Tibial artery (tissue), 4 donors: ENCODE data around the gene TMEM238L.
"Not testable (repeated sequence)": the region's sequence is repeated elsewhere in the genome, so short reads cannot be mapped to it uniquely, and the experiment has no call there.

Experiments used
- DNase-seq, 2 donors: peaks; one replicate each; pipeline ENCODE4 v3.0.0-alpha.2; 2019
- H3K27ac ChIP-seq, 2 donors: fragments of 200-600 bp; sonication (generic) in 1 of 2; 1 replicate in 1 of 2; 2 replicates in 1 of 2; pipeline ENCODE4 v1.5.1; 2018 to 2019; ENCODE audit warnings: mild to moderate bottlenecking in 1 of 2
- H3K27me3 ChIP-seq, 2 donors: fragments of 200-600 bp; sonication (generic) in 1 of 2; one replicate each; pipeline versions ENCODE4 v1.5.1 to v1.6.0; 2016 to 2019
- H3K36me3 ChIP-seq, 3 donors: fragments of 200-600 bp; sonication (generic) in 2 of 3; one replicate each; pipeline ENCODE4 v1.5.1; 2016 to 2019; ENCODE audit warnings: mild to moderate bottlenecking in 2 of 3
- H3K4me1 ChIP-seq, 4 donors: fragments of 200-600 bp; sonication (generic) in 2 of 4; 1 replicate in 3 of 4; 2 replicates in 1 of 4; pipeline ENCODE4 v1.5.1; 2016 to 2019
- H3K4me3 ChIP-seq, 2 donors: fragments of 200-600 bp; sonication (generic) in 1 of 2; 1 replicate in 1 of 2; 2 replicates in 1 of 2; pipeline ENCODE4 v1.5.1; 2018 to 2019; ENCODE audit warnings: mild to moderate bottlenecking in 2 of 2
- H3K9me3 ChIP-seq, 3 donors: fragments of 200-600 bp; sonication (generic) in 1 of 3; one replicate each; pipeline ENCODE4 v1.5.1; 2016 to 2019
- intact Hi-C: fragments of 100-400 bp; cut with DNase I; formaldehyde crosslinking; loops from one replicate; pipeline ENCODE4 v1.15.0; 2023; ENCODE audit warnings: low total_unique reads
- TF ChIP-seq, protein P1 (sequence below), 2 experiments: fragments of 200-600 bp in 1 of 2; fragments of 450-650 bp in 1 of 2; IDR thresholded peaks; one replicate each; pipeline ENCODE4 v1.5.1; 2017 to 2019; ENCODE audit warnings: antibody characterized with exemption in 2 of 2, mild to moderate bottlenecking in 1 of 2, moderate library complexity in 1 of 2

TMEM238L gene, protein sequence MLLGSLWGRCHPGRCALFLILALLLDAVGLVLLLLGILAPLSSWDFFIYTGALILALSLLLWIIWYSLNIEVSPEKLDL

DNA sequence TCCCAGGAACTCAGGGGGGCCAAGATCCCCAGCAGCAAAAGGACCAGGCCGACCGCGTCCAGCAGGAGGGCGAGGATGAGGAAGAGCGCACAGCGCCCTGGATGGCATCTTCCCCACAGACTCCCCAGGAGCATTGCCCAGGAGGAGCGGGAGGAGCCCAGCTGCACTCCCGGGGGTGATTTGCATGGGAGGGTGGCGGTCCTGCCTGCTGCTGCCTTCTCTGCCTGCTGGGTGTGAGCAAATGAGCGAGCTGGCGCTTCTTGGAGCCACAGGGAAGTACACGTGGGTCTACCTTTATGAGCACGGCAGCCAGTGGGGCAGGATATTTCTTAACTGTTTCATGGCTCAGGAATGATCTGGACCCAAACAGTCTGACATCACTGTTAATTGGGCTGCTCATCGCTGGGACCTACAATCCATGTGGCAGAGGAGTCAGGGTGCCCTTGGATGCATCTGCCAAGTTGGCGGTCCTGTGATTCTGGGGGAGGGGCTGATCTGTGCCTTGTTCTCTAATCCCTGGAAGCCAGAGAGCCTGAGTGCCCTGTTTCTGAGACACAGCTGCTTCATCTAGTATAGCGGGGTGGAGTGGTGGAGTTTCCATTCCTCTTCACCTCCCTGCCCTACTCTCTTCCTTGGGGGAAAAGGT lies at the start of gene TMEM238L:
Gene TMEM238L (minus strand): TSS at position 270 of the 646 bp plus-strand sequence. CDS start 136 bp downstream, at position 134.
- DNase-seq = no peak
- Histone ChIP-seq H3K9me3 (no peaks in the 10 kb centered on the region), H3K4me3 (no peak within 1 kb of the TSS), H3K36me3 (no peaks in the 10 kb centered on the region), H3K27me3 (no peaks in the 10 kb centered on the region), H3K4me1 (peaks cover 0 to 5% (median 0%) of the 10 kb centered on the region in 4 donors), H3K27ac (no peak within 1 kb of the TSS)
- TF ChIP-seq, protein P1, sequence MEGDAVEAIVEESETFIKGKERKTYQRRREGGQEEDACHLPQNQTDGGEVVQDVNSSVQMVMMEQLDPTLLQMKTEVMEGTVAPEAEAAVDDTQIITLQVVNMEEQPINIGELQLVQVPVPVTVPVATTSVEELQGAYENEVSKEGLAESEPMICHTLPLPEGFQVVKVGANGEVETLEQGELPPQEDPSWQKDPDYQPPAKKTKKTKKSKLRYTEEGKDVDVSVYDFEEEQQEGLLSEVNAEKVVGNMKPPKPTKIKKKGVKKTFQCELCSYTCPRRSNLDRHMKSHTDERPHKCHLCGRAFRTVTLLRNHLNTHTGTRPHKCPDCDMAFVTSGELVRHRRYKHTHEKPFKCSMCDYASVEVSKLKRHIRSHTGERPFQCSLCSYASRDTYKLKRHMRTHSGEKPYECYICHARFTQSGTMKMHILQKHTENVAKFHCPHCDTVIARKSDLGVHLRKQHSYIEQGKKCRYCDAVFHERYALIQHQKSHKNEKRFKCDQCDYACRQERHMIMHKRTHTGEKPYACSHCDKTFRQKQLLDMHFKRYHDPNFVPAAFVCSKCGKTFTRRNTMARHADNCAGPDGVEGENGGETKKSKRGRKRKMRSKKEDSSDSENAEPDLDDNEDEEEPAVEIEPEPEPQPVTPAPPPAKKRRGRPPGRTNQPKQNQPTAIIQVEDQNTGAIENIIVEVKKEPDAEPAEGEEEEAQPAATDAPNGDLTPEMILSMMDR (IDR thresholded peaks at IDR 0.05) = no peak
- intact Hi-C loops = no loop called here

DNA sequence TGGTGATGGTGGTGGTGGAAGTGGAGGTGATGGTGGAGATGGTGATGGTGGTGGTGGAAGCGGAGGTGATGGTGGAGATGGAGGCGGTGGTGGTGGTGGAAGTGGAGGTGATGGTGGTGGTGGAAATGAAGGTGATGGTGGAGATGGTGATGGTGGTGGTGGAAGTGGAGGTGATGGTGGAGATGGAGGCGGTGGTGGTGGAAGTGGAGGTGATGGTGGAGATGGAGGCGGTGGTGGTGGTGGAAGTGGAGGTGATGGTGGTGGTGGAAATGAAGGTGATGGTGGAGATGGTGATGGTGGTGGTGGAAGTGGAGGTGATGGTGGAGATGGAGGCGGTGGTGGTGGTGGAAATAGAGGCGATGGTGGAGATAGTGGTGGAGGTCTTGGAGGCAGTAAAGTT lies 42.7 kb upstream of the TMEM238L start:
- DNase-seq, H3K27me3 ChIP-seq, intact Hi-C loops, H3K4me1 ChIP-seq, H3K4me3 ChIP-seq, H3K9me3 ChIP-seq, H3K36me3 ChIP-seq, H3K27ac ChIP-seq: not testable (repeated sequence)

DNA sequence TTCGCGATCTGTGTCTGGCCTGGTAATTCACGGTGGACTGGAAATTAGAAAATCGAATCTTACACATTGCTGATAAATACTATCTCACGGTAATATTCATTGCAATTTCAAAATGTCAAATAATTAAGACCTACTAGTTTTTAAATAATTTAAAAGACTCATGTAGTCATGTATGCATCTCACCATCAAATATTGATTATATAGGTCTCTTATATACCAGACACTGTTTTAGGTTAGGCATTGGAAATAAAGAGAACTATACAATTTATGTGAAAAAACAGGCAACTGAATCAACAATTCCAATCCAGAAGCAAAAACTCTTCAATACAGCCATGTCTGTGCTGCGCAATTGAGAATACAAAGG lies 41.5 kb upstream of the TMEM238L start:
- no peak for DNase-seq
- peaks cover 0 to 9% (median 3%) of the 10 kb centered on the region in 4 donors for H3K4me1 ChIP-seq
- peak overlapping the region; percentile 39 to 55 for H3K4me3 ChIP-seq
- intact Hi-C loops = loop anchor here (2.0 kb wide), 2 partner anchors 109 to 201 kb away; no protein-coding TSS in a partner anchor
- H3K36me3 ChIP-seq = no peaks in the 10 kb centered on the region
- H3K27me3 ChIP-seq = no peaks in the 10 kb centered on the region
- no peaks in the 10 kb centered on the region for H3K9me3 ChIP-seq
- H3K27ac ChIP-seq = no peak overlapping the region
- TF ChIP-seq, protein P1 (IDR thresholded peaks at IDR 0.05) = no peak

DNA sequence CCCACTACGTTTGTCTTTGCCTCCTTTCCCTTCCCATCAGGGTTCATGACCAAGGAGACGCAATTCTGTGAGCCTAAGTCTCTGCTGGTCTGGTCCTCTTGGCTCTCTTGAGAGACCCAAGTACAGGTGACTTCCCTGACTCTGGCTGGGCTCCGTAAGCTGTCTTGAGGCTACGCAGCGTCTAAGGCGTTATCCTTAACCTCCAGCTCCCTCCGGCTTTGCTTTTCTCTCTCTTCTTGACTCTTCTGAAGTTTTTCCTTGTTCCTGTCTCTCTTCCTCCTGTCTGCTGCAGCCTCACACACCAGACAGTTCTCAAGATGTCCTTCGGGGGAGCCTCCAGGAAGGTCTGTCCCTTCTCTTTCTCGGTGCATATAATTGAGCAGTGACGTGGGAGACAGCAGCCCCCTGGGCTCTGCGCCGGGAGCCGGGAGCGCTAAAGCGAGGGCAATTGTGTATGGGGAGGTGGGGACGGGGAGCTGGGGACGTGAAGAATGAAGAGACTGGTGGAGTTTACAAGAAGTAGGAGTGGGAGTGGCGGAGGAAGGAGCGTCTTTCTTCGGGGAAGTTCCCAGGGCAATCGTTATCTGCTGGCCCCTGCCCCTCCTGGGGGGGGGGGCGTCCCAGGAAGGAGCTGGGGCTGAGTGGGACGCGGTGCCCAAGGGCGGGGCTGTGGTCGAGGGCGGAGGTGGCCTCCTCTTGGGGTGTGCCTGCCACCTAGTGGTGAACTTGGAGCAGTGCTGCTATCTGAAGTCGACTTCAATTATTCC lies 40.9 kb upstream of the TMEM238L start:
- no peaks in the 10 kb centered on the region for H3K27me3 ChIP-seq
- H3K36me3 ChIP-seq = no peaks in the 10 kb centered on the region
- H3K9me3 ChIP-seq = no peaks in the 10 kb centered on the region
- peaks cover 0 to 9% (median 3%) of the 10 kb centered on the region in 4 donors for H3K4me1 ChIP-seq
- TF ChIP-seq, protein P1 (IDR thresholded peaks at IDR 0.05) = peak; percentile 93 to 96
- intact Hi-C loops = loop anchor here (2.0 kb wide), 2 partner anchors 108 to 200 kb away; no protein-coding TSS in a partner anchor
- peak overlapping the region; percentile 39 to 55 for H3K4me3 ChIP-seq
- H3K27ac ChIP-seq = no peak overlapping the region
- DNase-seq = peak; percentile 55 to 79

DNA sequence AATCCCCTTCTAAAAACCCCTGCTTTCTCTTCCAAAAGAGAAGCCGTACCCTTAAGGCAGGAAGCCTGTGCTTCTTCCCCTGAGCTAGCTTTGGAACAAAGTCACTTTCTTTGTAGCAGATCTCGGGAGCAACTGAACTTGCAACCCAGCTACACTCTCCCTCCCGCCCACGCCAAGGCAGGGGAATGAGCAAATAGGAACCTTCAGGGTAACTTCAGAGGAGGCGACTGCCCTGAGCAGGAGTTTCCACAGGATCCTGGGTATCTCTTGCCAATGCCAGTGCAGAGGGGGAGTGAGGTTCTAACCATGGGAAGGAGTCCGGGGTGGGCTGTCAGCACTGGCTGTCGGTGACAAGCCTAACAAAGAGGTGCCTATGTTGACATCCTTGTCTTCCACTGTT lies 39.9 kb upstream of the TMEM238L start:
- no peaks in the 10 kb centered on the region for H3K36me3 ChIP-seq
- H3K4me1 ChIP-seq = peaks cover 0 to 9% (median 3%) of the 10 kb centered on the region in 4 donors
- DNase-seq = no peak
- no peaks in the 10 kb centered on the region for H3K27me3 ChIP-seq
- no peaks in the 10 kb centered on the region for H3K9me3 ChIP-seq
- no peak overlapping the region for H3K27ac ChIP-seq
- TF ChIP-seq, protein P1 (IDR thresholded peaks at IDR 0.05) = no peak
- intact Hi-C loops = loop anchor here (2.0 kb wide), 2 partner anchors 107 to 199 kb away; no protein-coding TSS in a partner anchor
- no peak overlapping the region for H3K4me3 ChIP-seq

DNA sequence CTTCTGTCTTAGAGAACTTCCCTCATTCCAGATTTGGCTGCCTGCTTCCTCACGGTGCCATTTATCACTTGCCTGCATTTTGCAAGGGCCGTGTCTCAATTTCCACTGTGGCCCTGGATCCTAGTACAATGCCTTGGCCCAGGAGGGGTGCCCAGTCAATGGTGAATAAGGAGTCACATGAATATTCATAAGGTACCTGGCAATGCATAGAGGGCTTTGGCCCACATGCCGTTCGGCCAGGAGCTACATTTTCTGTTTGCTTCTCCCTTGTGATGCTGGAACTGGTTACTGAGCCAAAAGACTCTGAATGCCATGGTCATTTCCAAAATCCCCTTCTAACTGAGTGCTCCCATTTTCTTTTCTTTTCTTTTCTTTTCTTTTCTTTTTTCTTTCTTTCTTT lies 38.8 kb upstream of the TMEM238L start:
- Histone ChIP-seq H3K27ac (no peak overlapping the region), H3K27me3 (no peaks in the 10 kb centered on the region), H3K36me3 (no peaks in the 10 kb centered on the region), H3K4me3 (no peak overlapping the region), H3K9me3 (no peaks in the 10 kb centered on the region), H3K4me1 (peaks cover 0 to 9% (median 3%) of the 10 kb centered on the region in 4 donors)
- intact Hi-C loops = no loop called here
- DNase-seq = no peak
- TF ChIP-seq, protein P1 (IDR thresholded peaks at IDR 0.05) = no peak
